ENCODE measurements around the gene MAFG.
A peak's percentile ranks its signal among the peaks of the same experiment; 100 is the strongest.

Gene MAFG

DNA sequence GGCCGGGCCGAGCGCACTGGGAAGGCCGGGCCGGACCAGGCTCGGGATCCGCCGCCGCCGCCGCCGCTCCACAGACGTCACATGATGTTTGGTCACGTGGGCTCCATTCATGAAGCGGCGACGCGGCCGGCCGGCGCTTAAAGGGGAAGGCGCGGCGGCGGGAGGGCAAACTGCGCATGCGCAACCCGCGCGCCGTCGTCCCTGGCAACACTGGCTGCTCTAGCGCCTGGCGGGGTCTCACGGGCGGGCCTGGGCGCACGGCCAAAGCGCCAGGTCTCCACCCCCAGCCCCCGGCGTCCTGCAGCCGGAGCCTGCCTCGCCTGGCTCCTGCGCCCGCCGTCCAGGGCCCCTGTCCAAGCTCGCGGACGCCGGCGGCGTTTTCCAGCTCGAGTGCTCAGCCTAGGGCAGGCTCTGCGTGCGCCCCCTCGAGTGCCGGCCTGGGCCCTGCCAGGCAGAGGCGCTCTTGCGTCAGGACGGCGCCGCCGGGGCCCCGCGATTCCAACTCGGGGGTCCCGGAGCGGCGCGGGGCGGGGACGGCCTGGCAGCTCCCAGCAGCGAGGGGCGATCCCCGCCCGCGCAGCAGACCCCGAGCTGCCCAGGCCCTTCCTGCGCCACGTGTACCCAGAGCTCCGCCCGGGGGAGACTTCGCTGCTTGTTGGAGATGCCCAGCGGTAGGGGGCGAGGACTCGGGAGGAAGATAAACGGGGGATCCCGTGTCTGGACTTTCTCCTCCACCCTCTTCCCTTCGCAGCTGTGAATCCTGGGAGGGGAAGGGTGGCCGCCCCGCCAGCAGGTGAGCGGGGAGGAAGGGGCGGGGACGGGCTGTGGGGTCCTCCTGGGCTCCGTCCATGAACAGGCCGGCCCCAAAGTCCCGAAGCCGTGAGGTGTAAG is at the start of gene MAFG:
MAFG (minus strand) TSS at position 83 of the 891 bp plus-strand sequence. CDS start 4,550 bp downstream, outside the sequence.
- H3F3A ChIP-seq (ENCODE audit: low read depth), result no peaks in the 10 kb centered on the region
- H3K9me2 ChIP-seq (replicated peaks; ENCODE audit: low read depth, low read length), result no peaks in the 10 kb centered on the region
- H3K4me3 ChIP-seq (ENCODE audit: low read length, poor library complexity, severe bottlenecking), result peak within 1 kb of the TSS; percentile 93
- H3K4me1 ChIP-seq (ENCODE audit: insufficient read depth, low read length, poor library complexity, severe bottlenecking), result peaks cover 22% of the 10 kb centered on the region
- H3K4me2 ChIP-seq (ENCODE audit: low read depth, low read length, poor library complexity, severe bottlenecking), result peak within 1 kb of the TSS; percentile 90
- no peaks in the 10 kb centered on the region for H3K36me3 ChIP-seq (ENCODE audit: insufficient read depth, low read length)
- peaks cover 14% of the 10 kb centered on the region for H4K20me1 ChIP-seq (ENCODE audit: insufficient read depth, low read length, poor library complexity, severe bottlenecking)
- H3K27me3 ChIP-seq (ENCODE audit: insufficient read depth, low read length, poor library complexity, severe bottlenecking), result no peaks in the 10 kb centered on the region
- peak within 1 kb of the TSS; percentile 88 for H2AFZ ChIP-seq (ENCODE audit: low read length)
- TF ChIP-seq EZH2phosphoT487 (IDR thresholded peaks at IDR 0.05; ENCODE audit: borderline replicate concordance), result no peak
- TF ChIP-seq, protein P1, sequence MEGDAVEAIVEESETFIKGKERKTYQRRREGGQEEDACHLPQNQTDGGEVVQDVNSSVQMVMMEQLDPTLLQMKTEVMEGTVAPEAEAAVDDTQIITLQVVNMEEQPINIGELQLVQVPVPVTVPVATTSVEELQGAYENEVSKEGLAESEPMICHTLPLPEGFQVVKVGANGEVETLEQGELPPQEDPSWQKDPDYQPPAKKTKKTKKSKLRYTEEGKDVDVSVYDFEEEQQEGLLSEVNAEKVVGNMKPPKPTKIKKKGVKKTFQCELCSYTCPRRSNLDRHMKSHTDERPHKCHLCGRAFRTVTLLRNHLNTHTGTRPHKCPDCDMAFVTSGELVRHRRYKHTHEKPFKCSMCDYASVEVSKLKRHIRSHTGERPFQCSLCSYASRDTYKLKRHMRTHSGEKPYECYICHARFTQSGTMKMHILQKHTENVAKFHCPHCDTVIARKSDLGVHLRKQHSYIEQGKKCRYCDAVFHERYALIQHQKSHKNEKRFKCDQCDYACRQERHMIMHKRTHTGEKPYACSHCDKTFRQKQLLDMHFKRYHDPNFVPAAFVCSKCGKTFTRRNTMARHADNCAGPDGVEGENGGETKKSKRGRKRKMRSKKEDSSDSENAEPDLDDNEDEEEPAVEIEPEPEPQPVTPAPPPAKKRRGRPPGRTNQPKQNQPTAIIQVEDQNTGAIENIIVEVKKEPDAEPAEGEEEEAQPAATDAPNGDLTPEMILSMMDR (conservative IDR thresholded peaks at IDR 0.05; ENCODE audit: low read length), result peak; percentile 58
- peaks cover 39% of the 10 kb centered on the region for H3K79me2 ChIP-seq (ENCODE audit: insufficient read depth, low read length)
- peak within 1 kb of the TSS; percentile 82 for H3K9ac ChIP-seq (ENCODE audit: low read depth, low read length, poor library complexity, severe bottlenecking)
- H3K9me3 ChIP-seq (ENCODE audit: insufficient read depth, low read depth, low read length), result no peaks in the 10 kb centered on the region

DNA sequence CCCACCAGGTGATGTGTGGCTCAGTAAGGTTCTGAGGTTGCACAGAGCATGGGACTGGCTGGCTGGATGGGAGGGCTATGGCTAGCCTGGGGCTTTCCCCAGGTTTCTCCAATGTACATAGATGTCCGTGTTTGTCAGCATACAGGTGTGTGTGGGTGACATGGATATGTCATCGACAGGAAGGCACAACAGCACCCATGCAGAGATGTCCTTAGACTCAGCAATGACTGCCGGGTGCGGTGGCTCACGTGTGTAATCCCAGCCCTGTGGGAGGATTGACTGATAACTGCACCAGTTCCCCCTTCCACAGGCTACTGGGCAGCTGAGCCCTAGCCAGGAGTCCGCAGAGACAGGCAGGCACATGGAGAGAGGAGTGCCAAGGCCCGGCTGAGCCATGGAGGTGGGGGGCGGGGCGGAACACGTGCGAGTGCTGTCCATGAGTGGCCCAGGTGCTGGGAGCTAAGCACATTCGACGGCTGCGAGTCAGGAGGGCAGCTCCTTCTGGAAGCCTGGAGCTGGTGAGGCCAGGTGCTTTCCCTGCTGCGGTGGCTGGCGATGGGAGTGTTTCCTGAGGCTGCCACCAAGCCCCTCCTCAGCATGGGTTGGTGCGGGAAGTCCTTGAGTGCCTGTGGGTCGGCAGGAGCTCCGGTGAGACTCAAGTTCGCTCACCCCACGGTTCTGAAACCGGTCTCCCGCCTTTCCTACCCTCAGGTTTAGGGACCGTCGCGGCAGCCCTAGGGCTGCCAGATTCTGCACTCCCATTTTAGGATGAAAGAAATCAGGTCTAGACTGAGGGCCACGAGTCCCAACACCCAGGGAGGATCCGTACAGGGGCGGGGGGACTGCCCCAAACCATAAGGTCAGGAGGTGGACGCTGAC is 49.0 kb upstream of the MAFG start:
- H3K27me3 ChIP-seq (ENCODE audit: insufficient read depth, low read length, poor library complexity, severe bottlenecking), result no peaks in the 10 kb centered on the region
- peak overlapping the region; percentile 88 for H2AFZ ChIP-seq (ENCODE audit: low read length)
- no peaks in the 10 kb centered on the region for H3K36me3 ChIP-seq (ENCODE audit: insufficient read depth, low read length)
- H3K4me3 ChIP-seq (ENCODE audit: low read length, poor library complexity, severe bottlenecking), result peak overlapping the region; percentile 81
- TF ChIP-seq, protein P1 (conservative IDR thresholded peaks at IDR 0.05; ENCODE audit: low read length), result no peak
- TF ChIP-seq EZH2phosphoT487 (IDR thresholded peaks at IDR 0.05; ENCODE audit: borderline replicate concordance), result no peak
- H3K9me2 ChIP-seq (replicated peaks; ENCODE audit: low read depth, low read length), result no peaks in the 10 kb centered on the region
- peak overlapping the region; percentile 84 for H3K9ac ChIP-seq (ENCODE audit: low read depth, low read length, poor library complexity, severe bottlenecking)
- H3K4me1 ChIP-seq (ENCODE audit: insufficient read depth, low read length, poor library complexity, severe bottlenecking), result peaks cover 43% of the 10 kb centered on the region
- peaks cover 10% of the 10 kb centered on the region for H4K20me1 ChIP-seq (ENCODE audit: insufficient read depth, low read length, poor library complexity, severe bottlenecking)
- H3F3A ChIP-seq (ENCODE audit: low read depth), result no peaks in the 10 kb centered on the region
- peaks cover 8% of the 10 kb centered on the region; the same call in 1 of the 2 replicates for H3K79me2 ChIP-seq (ENCODE audit: insufficient read depth, low read length)
- no peaks in the 10 kb centered on the region for H3K9me3 ChIP-seq (ENCODE audit: insufficient read depth, low read depth, low read length)
- peak overlapping the region; percentile 95 for H3K4me2 ChIP-seq (ENCODE audit: low read depth, low read length, poor library complexity, severe bottlenecking)

DNA sequence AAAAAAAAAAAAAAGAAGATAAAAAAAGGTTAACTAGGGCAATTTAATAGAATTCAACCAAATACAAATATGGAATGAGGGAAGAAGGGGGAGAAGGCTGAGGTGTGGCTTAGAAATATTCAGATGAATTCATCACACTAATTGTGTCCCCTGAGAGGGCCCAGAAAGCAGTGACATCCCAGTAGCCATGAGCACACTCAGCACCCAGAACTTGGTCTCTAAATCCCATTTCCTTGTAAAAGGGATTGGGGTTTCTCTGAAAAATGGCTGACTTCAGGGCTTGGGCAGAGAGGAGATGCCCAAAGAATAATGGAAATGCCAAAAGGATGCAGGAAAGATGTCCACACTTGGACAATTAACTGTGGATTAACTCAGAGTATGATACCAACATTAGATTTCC is 45.9 kb upstream of the MAFG start:
- Histone ChIP-seq H3K9me2 (replicated peaks; ENCODE audit: low read depth, low read length) (no peaks in the 10 kb centered on the region), H3K4me3 (ENCODE audit: low read length, poor library complexity, severe bottlenecking) (no peak overlapping the region), H3K9me3 (ENCODE audit: insufficient read depth, low read depth, low read length) (no peaks in the 10 kb centered on the region), H3K9ac (ENCODE audit: low read depth, low read length, poor library complexity, severe bottlenecking) (no peak overlapping the region), H3K36me3 (ENCODE audit: insufficient read depth, low read length) (no peaks in the 10 kb centered on the region), H3K4me2 (ENCODE audit: low read depth, low read length, poor library complexity, severe bottlenecking) (no peak overlapping the region), H4K20me1 (ENCODE audit: insufficient read depth, low read length, poor library complexity, severe bottlenecking) (peaks cover under 1% of the 10 kb centered on the region), H2AFZ (ENCODE audit: low read length) (no peak overlapping the region), H3K4me1 (ENCODE audit: insufficient read depth, low read length, poor library complexity, severe bottlenecking) (peaks cover 18% of the 10 kb centered on the region), H3F3A (ENCODE audit: low read depth) (no peaks in the 10 kb centered on the region), H3K27me3 (ENCODE audit: insufficient read depth, low read length, poor library complexity, severe bottlenecking) (no peaks in the 10 kb centered on the region), H3K79me2 (ENCODE audit: insufficient read depth, low read length) (peaks cover 1% of the 10 kb centered on the region; the same call in 1 of the 2 replicates)
- TF ChIP-seq, protein P1 (conservative IDR thresholded peaks at IDR 0.05; ENCODE audit: low read length), result no peak
- TF ChIP-seq EZH2phosphoT487 (IDR thresholded peaks at IDR 0.05; ENCODE audit: borderline replicate concordance), result no peak
